Measurements from ENCODE around the gene MAML3. TPM values are rescaled to one million over a fixed set of nuclear protein-coding genes. Genes with fewer than 3 reads are reported as not detected.

The MAML3 gene
- total RNA-seq (2014; rRNA removed; shearing (Covaris generic)): 0.21 and 0.43 TPM in 2 replicates

DNA sequence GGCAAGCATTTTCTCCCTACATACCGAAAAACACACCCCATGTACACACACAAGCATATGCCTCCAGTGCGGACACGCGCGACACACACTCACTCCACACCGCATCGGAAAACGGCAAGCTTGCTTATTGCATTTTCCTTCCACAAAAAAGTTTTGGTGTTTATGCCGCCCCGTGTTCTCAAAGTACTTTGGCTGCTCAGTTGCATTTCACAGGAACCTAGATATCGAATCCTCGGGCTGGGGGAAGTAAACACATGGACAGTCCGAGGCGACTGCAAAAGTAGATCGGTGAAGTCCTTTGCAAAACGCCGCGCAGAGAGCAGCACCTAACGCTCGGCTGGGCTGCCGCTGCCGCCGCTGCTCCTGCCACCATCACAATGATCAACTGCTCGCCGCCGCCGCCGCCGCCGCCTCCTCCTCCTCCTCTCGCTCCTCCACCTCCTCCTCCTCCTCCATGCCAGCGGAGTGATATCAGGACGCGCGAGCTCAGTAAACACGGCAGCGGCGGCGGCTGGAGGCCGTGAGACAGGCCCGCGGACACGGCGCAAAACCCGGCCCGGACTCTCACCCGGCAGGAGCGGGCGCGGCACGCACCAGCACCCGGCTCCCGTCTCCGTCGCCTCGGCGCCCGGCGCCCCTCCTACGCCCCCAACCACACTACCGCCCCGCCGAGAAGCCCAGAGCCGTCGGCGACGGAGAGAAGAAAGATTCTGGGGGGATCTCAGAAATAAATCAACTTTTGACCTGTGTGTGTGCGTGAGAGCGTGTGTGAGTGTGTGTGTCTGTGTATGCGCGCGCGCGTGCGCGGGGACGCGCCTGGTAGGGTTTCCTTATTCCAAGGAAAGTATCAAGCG, at the start of gene MAML3:
MAML3 (minus strand) TSS at position 467 of the 854 bp plus-strand sequence. CDS start 857 bp downstream, outside the sequence.
- peak; percentile 92 for DNase-seq (ENCODE audit: low spot score)

DNA sequence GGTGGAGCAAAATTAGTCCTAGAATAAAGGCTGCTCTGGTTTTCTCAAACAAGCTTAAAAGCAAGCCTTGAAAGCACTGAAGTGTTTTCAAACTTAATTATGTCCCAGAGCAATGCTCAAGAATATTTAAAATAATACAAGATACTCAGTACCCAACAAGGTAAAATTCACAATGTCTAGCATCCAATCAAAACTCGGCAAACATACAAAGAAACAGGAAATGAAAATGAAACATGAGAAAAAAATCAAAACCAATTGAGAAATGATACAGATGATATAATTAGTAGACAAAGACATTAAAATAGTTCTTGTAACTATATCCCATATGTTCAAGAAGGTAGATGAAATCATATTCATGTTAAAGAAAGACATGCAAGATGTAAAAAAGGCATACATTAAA, 45.0 kb upstream of the MAML3 start:
- no peak for DNase-seq (ENCODE audit: low spot score)

DNA sequence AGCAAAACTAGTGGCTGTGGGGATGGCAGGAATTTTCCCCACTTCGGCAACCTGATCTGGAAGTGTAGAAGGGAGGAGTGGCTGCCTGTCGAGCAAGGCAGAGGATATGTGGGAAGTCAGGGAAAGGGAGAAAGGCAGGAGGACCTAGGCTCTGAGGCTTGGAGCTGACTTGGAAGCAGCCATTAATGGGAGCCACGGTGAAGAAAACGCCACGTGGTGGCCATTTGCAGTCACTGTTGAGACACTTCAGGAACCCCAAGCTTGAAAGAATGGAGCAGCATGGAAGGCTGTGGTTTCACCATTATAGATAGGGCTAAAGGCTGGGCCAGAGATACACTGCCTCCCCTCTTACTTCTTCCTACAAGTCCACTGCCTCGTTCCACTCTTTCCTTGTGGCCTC, 41.8 kb upstream of the MAML3 start:
- peak; percentile 16 for DNase-seq (ENCODE audit: low spot score)

DNA sequence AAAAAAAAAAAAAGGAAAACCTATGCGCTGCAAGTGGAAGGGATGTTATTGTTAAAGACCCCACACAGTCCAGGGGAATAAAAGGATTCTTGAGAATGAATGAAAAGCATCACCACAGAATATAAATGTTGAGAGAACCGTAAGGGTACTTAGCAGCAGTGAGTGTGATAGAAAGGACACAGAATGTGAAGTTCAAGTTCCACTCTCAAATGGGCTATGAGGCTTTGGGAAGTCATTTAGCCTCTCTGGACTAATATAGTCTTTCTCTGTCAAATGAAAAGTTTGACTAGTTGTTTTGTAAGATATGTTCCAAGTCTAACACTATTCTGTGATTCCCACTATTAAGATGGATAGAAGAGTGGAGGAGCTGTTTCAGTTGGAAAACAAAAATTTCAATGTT, 35.8 kb upstream of the MAML3 start:
- DNase-seq (ENCODE audit: low spot score): no peak

DNA sequence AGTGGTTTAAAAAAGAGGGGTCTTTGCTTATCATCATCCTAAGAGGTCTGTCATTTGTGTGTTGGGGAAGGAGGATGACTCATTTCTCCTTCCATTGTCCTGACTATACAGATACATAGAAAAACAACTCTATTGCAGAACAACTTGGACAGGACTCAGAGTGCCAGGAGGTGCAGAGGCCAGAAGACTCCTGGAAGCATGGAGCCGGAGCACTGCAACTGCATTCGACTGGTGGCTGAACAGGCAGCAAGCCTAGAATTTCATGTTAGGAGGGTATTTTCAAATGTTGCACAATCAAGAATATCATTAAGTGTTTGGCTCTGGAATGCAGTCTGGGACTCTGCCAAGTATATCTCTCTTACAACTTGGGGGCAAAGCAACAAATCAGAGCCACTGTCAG, 35.0 kb upstream of the MAML3 start:
- DNase-seq (ENCODE audit: low spot score): no peak

DNA sequence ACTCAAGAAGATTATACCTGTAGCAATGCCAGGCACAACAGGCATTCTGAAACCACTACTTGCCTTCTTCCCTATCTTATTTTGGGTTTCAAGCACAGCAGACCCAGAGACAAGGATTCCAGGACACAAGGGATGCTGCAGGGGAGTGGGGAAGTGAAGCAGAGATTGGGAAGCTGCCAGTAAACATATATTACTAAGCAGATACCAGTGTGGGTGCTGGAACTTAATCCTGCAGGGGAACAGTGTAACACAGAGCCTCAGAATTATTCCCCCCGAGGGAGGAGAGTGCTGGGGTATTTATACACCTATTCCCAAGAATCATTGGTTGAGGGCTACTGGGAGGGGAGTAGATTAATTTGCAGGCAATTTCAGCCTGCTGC, 33.3 kb upstream of the MAML3 start:
- no peak for DNase-seq (ENCODE audit: low spot score)

DNA sequence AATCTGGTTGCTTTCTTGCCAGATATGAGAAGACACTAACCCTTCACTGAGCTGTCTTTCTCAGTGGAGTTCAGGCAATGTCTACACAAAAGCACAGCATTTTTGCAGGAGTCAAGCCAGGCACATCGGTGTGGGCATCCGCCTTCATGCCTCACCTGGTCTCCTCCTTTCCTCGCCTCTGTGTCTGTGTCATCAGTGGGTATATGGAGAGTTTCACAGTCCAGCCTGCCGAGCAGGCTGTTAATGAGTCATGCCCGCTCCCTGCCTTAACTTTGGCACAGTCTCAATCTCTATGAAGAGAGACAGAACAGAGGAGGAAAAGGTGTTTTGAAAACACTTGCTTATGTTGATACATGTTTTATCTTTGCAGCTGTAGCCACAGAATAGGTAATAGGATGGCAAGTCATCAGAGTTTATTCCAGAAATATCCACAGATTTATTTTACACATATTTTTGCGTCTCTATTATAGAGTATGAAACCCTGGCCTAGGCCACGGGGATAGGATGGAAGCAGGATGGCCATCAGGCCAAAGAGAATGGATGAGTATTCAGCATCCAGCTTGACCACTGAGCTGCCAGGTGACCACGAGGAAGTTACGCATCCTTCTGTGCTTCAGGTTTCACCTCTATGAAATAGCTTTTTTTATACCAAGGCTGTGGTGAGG, 32.8 kb upstream of the MAML3 start:
- DNase-seq (ENCODE audit: low spot score): peak; percentile 33

DNA sequence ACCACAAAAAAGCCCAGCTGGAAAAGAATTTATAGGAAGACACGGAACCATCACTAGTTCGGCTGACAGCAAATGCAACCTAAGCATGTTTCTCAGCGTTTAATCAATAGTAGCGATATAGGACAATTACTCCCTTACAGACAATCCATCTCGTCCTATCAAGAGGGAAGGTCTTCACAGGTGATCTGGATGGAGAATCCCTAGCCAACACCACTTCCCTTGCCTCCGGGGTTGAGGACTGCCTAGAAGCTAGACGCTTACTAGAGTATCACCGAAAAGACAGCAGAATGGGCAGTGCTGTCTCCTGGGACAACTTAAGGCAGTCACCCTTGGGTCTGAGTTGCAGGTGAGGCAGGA, 32.1 kb upstream of the MAML3 start:
- DNase-seq (ENCODE audit: low spot score): no peak

DNA sequence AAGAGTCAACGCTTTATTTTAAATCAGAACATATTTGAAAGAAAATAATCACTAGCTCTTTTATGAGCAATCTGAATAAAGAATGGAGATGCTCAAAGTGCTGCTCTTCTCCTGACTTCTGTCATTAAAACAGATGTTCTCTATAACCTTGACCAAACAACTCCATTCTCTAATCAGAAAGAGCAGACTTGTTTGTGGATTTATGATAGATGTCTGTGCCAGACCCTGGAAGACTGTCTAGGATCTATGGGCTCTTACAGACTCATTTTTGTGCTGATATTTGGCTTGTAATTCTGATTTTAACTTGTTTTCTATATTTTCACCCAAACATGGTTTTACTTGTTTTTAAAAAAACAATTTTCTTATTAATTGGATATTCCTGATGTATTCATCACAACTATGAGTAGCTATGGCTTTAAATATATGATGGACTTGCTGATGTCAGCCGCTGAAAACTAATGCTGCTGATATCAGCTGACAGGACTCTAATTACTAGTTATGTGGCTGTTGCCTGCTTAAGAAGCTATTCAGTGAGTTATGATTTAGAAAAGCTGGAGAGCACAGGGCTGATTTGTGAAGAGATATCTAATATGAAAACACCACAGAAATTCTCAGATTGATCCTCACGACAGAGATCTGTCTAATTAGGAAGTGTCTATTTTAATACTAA, 31.6 kb upstream of the MAML3 start:
- no peak for DNase-seq (ENCODE audit: low spot score)

DNA sequence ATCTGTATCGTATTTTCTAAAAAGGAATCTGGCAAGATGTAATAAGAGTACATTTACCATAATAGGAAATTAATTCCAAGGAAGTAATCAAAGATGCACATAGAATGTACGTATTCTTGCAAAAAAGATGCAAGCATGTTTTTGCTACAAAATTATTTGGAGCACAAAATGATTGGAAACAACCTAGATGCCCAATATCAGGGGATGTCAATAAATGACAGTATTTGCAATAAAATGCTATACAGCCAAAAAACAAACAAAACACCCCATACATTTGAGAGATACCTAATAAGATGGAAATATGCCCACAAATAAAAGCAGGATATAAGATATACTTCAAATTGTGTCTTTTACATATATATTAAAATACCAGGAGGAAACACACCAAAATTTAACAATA, 29.3 kb upstream of the MAML3 start:
- no peak for DNase-seq (ENCODE audit: low spot score)

DNA sequence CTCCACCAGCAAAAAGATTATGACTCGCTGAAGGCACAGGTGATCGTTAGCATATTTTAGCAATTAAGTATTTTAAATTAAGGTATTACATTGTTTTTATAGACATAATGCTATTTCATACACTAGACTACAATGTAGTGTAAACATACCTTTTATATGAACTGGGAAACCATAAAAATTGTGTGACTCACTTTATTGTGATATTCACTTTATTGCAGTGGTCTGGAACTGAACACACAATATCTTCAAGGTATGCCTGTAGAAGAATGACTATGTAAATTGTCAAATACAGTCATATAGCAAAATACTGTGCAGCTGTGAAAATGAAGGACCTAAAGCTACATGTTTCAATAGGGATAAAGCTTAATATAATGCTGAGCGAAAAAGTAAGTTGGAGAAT, 26.6 kb upstream of the MAML3 start:
- no peak for DNase-seq (ENCODE audit: low spot score)

DNA sequence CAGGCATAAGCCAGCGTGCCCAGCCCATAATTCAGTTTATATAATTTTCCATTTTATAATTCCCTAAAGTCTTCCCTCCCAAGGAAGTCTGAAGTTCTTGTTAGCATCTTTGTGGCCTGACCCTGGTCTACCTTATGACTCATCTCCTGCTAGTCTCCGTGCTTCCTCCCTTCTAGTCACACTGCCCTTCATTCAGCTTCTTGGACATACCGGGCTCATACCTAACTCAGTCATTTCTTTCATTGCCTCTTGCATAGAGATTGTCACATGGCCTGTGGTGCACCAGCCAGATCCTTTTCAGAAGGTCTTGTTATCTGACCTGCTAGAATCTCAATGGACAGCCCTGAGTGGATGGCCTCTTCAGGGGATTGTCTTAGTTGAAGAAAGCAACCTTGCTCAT, 22.8 kb upstream of the MAML3 start:
- peak; percentile 13 for DNase-seq (ENCODE audit: low spot score)

DNA sequence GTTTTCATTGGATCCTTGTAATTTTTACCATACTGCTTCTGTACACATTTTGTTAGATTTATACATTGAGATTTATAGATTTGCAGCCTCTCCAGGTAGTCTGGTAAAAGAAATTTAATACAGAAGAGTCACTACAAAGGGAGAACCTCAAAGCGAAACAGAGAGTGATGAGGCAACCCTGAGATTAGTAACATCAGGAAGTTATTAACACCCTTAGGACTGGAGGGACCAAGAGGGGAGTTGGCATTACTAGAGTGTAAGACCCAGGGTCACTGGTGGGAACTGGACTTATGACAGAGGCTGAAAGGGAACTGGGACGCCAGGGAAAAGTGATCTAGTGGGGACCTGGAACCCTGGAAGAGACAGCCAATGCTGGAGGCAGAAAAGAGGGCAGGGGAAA, 20.6 kb upstream of the MAML3 start:
- DNase-seq (ENCODE audit: low spot score): no peak

DNA sequence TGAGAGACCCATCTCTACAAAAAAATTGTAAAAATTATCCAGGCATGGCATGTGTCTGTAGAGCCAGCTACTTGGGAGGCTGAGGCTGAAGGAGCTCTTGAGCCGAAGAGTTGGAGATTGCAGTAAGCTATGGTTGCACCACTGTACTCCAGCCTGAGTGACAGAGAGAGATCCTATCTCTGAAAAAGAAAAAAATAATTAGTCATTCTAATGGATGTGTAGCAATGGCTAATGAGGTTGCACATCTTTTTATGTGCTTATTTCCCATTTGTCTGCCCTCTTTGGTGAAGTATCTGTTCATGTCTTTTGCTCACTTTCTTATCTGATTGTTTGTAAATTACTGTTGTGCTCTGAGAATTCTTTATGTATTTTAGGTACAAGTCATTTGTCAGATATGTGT, 19.0 kb upstream of the MAML3 start:
- no peak for DNase-seq (ENCODE audit: low spot score)

DNA sequence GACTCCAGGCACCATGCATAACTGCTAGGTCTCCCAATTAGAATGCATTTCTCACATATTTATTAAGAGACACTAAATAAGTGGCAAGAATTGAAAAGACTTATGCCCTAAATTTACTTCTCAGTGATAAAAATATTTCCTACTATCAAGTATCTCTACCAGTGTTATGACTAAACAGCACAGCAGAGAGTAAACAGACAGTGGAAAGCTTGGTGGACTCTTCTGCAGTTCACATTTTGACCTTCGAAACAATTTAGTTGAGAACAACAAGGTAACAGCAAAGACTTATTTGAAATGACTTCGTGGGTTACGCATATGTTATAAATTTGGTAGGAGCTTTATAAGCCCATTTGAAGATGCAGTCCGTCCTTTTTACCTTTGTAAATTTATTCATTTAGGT, 16.3 kb upstream of the MAML3 start:
- no peak for DNase-seq (ENCODE audit: low spot score)

DNA sequence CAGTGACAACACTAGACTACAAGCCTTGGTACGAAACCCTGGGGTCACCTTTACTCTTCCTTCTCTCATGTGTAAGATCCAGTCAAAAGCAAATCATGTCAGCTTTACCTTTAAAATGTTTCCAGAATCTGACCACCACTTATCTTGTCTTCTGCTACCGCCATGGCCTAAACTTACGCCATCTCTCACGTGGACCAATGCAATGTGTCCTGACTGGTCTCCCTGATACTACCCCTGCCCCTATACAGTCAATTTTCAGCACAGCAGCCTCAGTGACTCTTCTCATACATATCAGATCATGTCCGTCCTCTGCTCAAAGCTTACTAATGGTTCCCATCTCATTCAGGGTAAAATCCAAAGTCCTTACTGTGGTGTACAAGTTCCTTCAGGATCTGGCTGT, 15.0 kb upstream of the MAML3 start:
- DNase-seq (ENCODE audit: low spot score): no peak

DNA sequence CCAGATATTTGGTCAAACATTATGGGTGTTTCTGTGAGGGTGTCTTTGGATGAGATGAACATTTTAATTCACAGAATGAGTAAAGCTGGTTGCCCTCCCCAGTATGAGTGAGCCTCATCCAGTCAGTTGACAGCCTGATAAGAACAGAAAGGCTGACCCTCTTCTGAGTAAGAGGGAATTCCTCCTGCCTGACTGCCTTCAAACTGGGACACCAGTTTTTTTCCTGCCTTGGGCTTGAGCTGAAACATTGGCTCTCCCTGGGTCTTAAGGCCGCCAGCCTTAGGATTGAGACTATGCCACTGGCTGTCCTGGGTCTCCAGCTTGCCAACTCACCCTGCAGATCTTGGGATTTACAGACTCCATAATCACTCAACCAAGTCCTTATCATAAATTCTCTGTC, 14.5 kb upstream of the MAML3 start:
- DNase-seq (ENCODE audit: low spot score): no peak

DNA sequence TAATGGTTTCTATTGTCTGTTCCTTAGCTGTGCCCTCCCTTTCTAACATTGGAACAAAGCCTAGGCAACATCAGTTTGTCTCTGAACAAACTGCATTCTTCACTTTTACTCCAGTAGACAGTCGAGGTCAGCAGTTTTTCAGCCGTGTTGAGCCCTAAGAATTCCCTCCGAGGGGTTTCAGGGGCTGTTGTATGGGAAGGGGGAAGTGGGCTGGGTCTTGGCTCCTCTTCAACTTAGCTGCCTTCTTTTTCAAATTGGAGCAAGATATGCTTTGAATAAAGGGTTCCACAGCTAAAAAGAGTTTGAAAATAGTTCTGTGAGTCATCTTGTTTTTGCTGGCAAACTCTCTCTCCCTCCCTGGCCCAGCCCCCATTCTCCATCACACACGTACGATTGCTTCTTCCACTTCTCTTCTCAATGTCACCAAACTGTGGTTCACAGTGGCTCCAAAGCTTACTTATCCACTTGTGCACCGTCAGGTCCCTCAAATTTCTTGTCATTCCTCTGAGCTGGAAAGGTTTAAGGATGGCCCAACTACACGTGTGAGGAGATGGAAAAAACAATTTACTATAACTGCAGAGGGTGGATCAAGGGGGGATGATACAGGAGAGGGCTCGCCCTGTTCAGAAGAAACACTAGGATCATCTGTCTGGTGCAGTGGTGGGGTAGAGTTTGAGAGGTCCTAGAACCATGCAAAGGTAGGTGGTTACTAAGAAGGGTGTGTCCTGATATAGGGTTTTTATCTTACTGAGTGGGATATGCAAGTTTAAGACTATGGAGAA, 9.2 kb upstream of the MAML3 start:
- DNase-seq (ENCODE audit: low spot score): no peak

DNA sequence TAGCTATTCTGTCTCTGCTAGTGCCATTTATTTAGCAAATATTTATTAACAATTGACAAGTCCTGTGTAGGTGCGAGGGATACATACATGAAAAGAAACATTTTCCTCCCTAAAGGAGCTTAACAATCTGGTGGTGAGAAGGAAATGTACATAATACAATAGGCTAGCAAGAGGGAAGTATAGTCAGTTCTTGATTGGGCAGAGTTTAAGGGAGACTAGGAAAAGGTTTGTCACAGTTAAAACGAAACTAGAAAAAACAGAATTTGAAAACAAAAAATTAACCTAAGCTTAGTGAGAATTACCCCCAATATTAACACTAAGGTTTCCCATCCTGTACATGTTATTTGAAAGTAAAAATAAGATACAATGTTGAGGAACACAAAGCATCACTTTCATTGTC, 8.6 kb upstream of the MAML3 start:
- DNase-seq (ENCODE audit: low spot score): no peak

DNA sequence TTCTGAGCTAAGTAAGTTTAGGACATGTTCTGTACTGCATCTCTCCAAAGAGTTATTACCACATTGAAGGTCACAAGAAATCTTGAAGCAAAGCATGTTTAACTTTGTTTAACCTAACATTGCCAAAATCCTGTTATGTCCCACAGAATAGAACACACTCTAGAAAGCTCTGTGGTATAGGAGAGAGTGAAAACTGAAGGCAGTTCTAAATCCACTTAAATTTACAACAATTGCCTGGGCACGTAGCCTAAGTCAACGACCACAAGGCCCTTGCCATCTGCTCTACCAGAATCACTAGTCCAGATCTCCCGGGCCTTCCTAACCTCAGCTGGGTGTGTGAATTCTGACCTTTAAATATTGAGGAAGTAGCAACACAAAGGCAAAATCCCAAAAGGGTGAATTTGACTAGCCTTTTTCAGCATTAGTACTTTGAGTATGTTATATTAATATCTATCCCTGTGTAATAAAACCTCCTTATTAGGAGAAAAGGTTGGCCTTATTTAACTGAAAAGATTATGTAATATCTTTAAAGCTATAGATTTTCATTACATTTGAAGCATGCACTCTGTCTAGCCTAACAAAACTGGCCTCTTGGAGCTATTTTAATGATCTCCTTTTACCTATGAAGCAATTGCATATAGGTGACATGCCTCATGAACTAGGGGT, 4.5 kb upstream of the MAML3 start:
- no peak for DNase-seq (ENCODE audit: low spot score)

DNA sequence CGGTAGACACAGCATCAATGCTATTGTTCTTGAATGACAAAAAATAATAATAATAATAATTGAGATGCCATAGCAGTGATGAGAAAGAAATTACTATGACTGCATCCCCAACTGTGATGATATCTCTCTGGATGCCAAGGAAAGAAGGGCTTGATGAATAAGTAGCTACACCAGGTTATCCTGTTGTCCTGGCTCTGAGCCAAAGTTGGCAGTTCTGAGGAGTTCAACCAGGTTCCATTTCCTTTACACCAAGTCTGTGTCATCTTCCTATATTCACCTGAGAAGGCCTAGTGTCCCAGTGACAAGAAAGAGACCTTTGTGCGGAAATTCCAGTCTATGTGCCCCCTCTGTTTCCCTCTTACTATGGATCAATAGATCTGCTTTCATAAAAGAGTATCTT, 3.4 kb upstream of the MAML3 start:
- DNase-seq (ENCODE audit: low spot score): no peak
